Measurements from ENCODE around the gene GDF9. TPM values are rescaled to one million over a fixed set of nuclear protein-coding genes. Genes with fewer than 3 reads are reported as not detected.

GDF9 gene
- total RNA-seq (2013; cell fraction: nucleolus; rRNA removed) = 0.90 and 0.91 TPM in 2 replicates
- total RNA-seq (2014; rRNA removed) (0.16 and 0.28 TPM in 2 replicates), total RNA-seq (2014; rRNA removed; fragmentation: Illumina TruSeq; extraction: Trizol) (0.23 and 0.54 TPM in 2 replicates), total RNA-seq (2021) (0.28 and 0.85 TPM in 2 replicates), polyA plus RNA-seq (2011; rRNA removed) (1.5 and 1.8 TPM in 2 replicates), polyA plus RNA-seq (2014; fragmentation: Illumina TruSeq; extraction: Trizol) (0.53 and 1.1 TPM in 2 replicates), polyA plus RNA-seq (2014; fragmentation: Nextera tagmentation; extraction: Ambion mirVana) (under 1 TPM; 0.11 to 0.24 TPM), polyA plus RNA-seq (2014; rRNA removed) (0.24 and 0.59 TPM in 2 replicates), polyA plus RNA-seq (2016; fragmentation: Nextera tagmentation; extraction: Ambion mirVana) (under 1 TPM; 0.28 to 0.39 TPM), polyA minus RNA-seq (2011; rRNA and poly(A)+ RNA removed) (0.37 and 0.46 TPM in 2 replicates), Bru-seq, nascent RNA (percentile 47 among the genes with signal in this experiment), BruChase-seq, experiment 1, labeled RNA remaining after a 6-hour chase (percentile 49 among the genes with signal in this experiment), BruChase-seq, experiment 2, labeled RNA remaining after a 2-hour chase (percentile 54 among the genes with signal in this experiment)
- 0.72 TPM for polyA plus RNA-seq (2011; ENCODE audit: low read depth)
- 0.67 and 1.0 TPM in 2 replicates for polyA plus RNA-seq (2011; cell fraction: cytosol; rRNA removed)
- polyA plus RNA-seq (2011; cell fraction: nucleus; rRNA removed) = 1.5 and 2.7 TPM in 2 replicates
- 0.19 and 0.46 TPM in 2 replicates for polyA plus RNA-seq (2012)
- not detected in 2 replicates for polyA minus RNA-seq (2011; cell fraction: cytosol; rRNA and poly(A)+ RNA removed)
- polyA minus RNA-seq (2011; cell fraction: nucleus; rRNA and poly(A)+ RNA removed) = 0.57 and 0.73 TPM in 2 replicates
- long read RNA-seq, experiment 1 = 0 reads
- long read RNA-seq, experiment 2, partial matches to known transcripts = 1 of 1 reads
- long read RNA-seq, experiment 2, other reads (novel, unspliced or antisense) = 0 of 1 reads

GRCh38 chr5:132866342-132867045 is at the start of gene GDF9, which contains the start of gene UQCRQ:
GDF9 (minus strand) TSS chr5:132866469; CDS start chr5:132864533, 1,936 bp downstream.
UQCRQ (plus strand) TSS chr5:132866642; CDS start chr5:132866882, 240 bp downstream.
- peak; percentile 98 for FAIRE-seq
- Histone ChIP-seq H3K9me3 (replicated peaks; ENCODE audit: control insufficient read depth, insufficient read depth, low read length) (no peaks in the 10 kb centered on the region), H3K4me2 (ENCODE audit: control insufficient read depth, insufficient read depth) (peak within 1 kb of the TSS; percentile 78), H3K4me3 (peak within 1 kb of the TSS; percentile 85), H3K9ac (ENCODE audit: control insufficient read depth, insufficient read depth, low read length) (peak within 1 kb of the TSS; percentile 92), H3K79me2 (ENCODE audit: control insufficient read depth, insufficient read depth, low read length) (peaks cover 19% of the 10 kb centered on the region), H3K36me3 (ENCODE audit: control insufficient read depth in 2 of 2, insufficient read depth in 2 of 2, low read length in 1 of 2) (peaks cover 1 to 13% of the 10 kb centered on the region in 2 experiments; a peak in 3 of 4 replicates), H2AFZ (ENCODE audit: control insufficient read depth, low read depth, low read length) (peak within 1 kb of the TSS; percentile 82), H3K27me3 (replicated peaks in 1 of 2; ENCODE audit: control insufficient read depth in 2 of 2, insufficient read depth in 2 of 2, low read length in 1 of 2) (no peaks in the 10 kb centered on the region), H3K4me1 (ENCODE audit: control insufficient read depth, insufficient read depth, low read length) (peaks cover 3% of the 10 kb centered on the region), H4K20me1 (ENCODE audit: control insufficient read depth, insufficient read depth) (no peaks in the 10 kb centered on the region), H3K27ac (ENCODE audit: control insufficient read depth, insufficient read depth) (peak within 1 kb of the TSS; percentile 78)
- RAD21 ChIA-PET (ENCODE audit: unreplicated experiment) = interaction anchor here (0.6 to 1.2 kb wide), 5 partner anchors 17 to 480 kb away, joined by 3 to 4 read pairs (median 3); no protein-coding TSS in a partner anchor
- intact Hi-C loops (cut with micrococcal nuclease; ENCODE audit: unreplicated experiment) (loop anchor here (2.0 to 5.0 kb wide), 2 partner anchors 36 to 204 kb away; partner anchors contain the start of gene SHROOM1), in situ Hi-C loops (cut with MboI) (no loop called here)
- under 1% methylated on average over 55 of the region's 55 CpGs for WGBS (ENCODE audit: insufficient coverage, insufficient replicate concordance, low lambda C conversion rate, missing lambda C conversion rate)
- BruUV-seq (replicated peaks) = no TSS peak
- CTCF ChIA-PET = interaction anchor here (0.7 to 7.2 kb wide), 10 partner anchors 17 to 687 kb away, joined by 3 to 46 read pairs (median 4); partner anchors contain the start of gene SHROOM1
- SMC1A ChIA-PET (ENCODE audit: uncharacterized antibody, unreplicated experiment) = interaction anchor here (0.6 to 2.1 kb wide), 11 partner anchors 10 to 451 kb away, joined by 3 to 7 read pairs (median 4); partner anchors contain the start of gene SHROOM1
- POLR2A ChIA-PET = interaction anchor here (0.7 to 1.3 kb wide), 6 partner anchors 11 to 225 kb away, joined by 3 to 4 read pairs (median 3); partner anchors contain the start of genes HSPA4 and SHROOM1
- DNase-seq (ENCODE audit: low read depth, low spot score) = peak; percentile 98
- ATAC-seq = peak; percentile 99
- no peak for TF ChIP-seq CBX3 (IDR thresholded peaks at IDR 0.05; ENCODE audit: borderline replicate concordance, low read depth)
- TF ChIP-seq MEF2A (IDR thresholded peaks at IDR 0.05; ENCODE audit: insufficient read depth, low read depth, low read length) = 0 out of 2 replicates have a peak, but pooled peaks have one; percentile 37
- TF ChIP-seq ZBTB40 (IDR thresholded peaks at IDR 0.05; ENCODE audit: borderline replicate concordance) = peak; percentile 94
- no peak for TF ChIP-seq PAX8 (IDR thresholded peaks at IDR 0.05)
- peak; percentile 83; the same call in 1 of the 2 replicates for TF ChIP-seq HDGF (IDR thresholded peaks at IDR 0.05)
- TF ChIP-seq CBX5 (IDR thresholded peaks at IDR 0.05; ENCODE audit: low read depth) = no peak
- TF ChIP-seq E2F4 (IDR thresholded peaks at IDR 0.05; ENCODE audit: low read depth, low read length) = no peak
- no peak for TF ChIP-seq NFXL1 (IDR thresholded peaks at IDR 0.05; ENCODE audit: borderline replicate concordance)
- TF ChIP-seq IRF3 (IDR thresholded peaks at IDR 0.05) = 0 out of 2 replicates have a peak, but pooled peaks have one; percentile 15

Data from GM12878 (cell line).